Measurements from ENCODE around the gene HAX1.

GRCh38 chr1:154276797-154277196 is 4.4 kb downstream of the HAX1 start:
- TF ChIP-seq EZH2phosphoT487 (IDR thresholded peaks at IDR 0.05; ENCODE audit: low read depth, severe bottlenecking, unreplicated experiment) (no peak), CTCF (IDR thresholded peaks at IDR 0.05; ENCODE audit: poor library complexity) (peak; percentile 26), EZH2 (IDR thresholded peaks at IDR 0.05; ENCODE audit: borderline replicate concordance) (no peak)
